Endothelial cell of umbilical vein (primary cell): ENCODE data around the gene FGD5.

Experiments
- POLR2A ChIP-seq: IDR thresholded peaks from 2 replicates; pipeline ENCODE4 v1.6.1; 2012; ENCODE audit warnings: low read depth, mild to moderate bottlenecking, control low read depth, low read length
- TF ChIP-seq, protein P1 (sequence below), 2 donors: IDR thresholded peaks; 1 replicate in 1 of 2; 2 replicates in 1 of 2; pipeline ENCODE4 v1.5.1; 2011; ENCODE audit warnings: low read length in 2 of 2, mild to moderate bottlenecking in 2 of 2, moderate library complexity in 2 of 2, control low read depth in 1 of 2, inconsistent platforms in 1 of 2, low read depth in 1 of 2; ENCODE audit not compliant: insufficient read depth in 1 of 2; ENCODE audit errors: extremely low read depth in 1 of 2

DNA sequence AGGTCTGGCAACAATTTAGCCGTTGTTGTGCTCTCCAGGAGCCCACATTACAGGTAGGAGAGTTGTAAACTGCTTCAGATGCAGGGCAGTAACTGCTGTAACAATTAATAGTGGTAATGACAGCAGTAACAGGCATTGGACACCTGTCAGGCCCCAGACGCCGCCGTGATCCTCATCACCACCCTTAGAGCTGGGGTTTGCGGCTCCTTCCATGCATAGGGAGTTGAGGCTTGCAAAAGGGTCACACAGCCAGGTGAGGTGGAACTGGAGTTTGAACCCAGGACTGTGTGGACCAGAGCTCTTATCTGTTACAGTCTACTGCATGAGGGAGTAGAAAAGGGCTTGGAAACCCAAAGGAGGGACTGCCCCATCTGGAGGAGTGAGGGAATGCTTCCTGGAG lies 101.8 kb downstream of the FGD5 start:
- no peak for TF ChIP-seq POLR2A
- TF ChIP-seq, protein P1, sequence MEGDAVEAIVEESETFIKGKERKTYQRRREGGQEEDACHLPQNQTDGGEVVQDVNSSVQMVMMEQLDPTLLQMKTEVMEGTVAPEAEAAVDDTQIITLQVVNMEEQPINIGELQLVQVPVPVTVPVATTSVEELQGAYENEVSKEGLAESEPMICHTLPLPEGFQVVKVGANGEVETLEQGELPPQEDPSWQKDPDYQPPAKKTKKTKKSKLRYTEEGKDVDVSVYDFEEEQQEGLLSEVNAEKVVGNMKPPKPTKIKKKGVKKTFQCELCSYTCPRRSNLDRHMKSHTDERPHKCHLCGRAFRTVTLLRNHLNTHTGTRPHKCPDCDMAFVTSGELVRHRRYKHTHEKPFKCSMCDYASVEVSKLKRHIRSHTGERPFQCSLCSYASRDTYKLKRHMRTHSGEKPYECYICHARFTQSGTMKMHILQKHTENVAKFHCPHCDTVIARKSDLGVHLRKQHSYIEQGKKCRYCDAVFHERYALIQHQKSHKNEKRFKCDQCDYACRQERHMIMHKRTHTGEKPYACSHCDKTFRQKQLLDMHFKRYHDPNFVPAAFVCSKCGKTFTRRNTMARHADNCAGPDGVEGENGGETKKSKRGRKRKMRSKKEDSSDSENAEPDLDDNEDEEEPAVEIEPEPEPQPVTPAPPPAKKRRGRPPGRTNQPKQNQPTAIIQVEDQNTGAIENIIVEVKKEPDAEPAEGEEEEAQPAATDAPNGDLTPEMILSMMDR (IDR thresholded peaks at IDR 0.05; ENCODE audit: extremely low read depth in 1 of 2, insufficient read depth in 1 of 2, low read depth in 1 of 2, low read length in 2 of 2) = no peak
